Stimulated activated CD4-positive, alpha-beta T cell treated with anti-CD3 and anti-CD28 coated beads, Interleukin-15, amount 100 ng/mL, for 1 hour (primary cell): ENCODE data around the gene SLC2A9.

Experiments
- DNase-seq, 2 donors: peaks; one replicate each; pipeline ENCODE4 v3.0.0-alpha.2; 2020; ENCODE audit warnings: low read depth in 1 of 2, low spot score in 1 of 2

SLC2A9 gene

DNA sequence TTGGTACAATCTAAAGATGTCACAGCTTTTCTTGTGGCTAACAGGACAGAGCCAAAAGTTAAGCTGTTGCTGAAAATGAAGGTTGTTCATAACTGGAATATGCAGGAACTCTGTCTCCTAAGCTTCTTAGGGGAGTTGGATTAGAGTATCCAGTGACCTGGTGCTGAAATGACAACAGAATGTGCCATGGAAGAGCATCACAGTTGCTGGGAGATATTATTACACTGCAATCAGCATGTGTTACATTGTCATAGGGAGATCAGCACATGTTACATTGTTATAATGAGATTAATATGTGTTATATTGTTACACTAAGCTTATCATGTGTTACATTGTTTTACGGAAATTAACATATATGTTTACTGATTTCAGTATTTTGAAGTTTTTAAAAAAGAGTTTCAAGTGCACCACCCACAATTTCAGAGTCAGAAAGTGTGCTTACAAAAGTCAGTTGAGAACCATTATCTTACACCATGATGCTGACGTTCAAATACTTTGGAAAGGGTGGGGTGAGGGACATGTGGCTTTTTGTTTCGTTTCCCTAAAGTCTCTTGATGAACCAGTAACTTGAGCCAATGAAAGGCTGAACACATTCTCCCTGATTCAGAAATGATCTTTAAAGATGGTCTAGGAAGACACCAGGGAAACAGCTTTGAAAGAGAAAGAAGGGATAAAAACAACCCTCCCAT lies 126.5 kb downstream of the SLC2A9 start:
- no peak for DNase-seq

DNA sequence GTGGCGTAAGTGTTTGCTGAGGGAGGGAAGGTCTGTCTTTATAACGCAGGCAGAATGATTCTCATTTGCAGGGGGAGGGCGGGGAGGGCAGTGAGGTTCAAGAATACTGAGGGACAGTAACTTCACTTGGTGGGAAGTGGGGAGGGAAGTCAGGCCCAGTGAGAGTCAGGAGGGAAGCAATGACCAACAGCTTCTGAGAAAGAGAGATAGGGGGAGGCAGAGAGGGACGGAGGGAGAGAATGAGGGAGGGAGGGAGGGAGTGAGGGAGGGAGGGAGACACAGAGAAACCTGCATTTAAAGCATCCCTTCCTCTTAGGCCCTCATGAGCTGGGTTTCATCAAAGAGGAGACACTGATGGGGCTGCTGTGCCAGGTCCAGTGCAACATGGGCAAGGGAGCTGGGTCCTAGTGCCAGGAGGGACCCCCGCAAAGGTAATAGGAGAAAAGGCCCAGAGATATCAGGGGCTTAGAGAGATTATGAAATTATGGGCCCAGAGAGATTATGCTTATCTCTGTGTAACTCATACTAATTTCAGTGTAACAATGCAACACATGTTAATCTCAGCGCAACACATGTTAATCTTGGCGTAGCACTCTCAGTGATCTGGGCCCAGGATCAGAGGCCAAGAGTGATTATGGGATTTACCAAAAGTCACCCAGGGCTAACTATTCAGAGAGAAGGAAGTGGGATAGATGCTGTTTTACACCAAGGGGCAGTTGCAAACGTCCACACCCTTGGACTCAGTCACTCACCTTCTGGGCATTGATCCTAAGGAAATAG lies 127.8 kb downstream of the SLC2A9 start:
- DNase-seq = no peak

DNA sequence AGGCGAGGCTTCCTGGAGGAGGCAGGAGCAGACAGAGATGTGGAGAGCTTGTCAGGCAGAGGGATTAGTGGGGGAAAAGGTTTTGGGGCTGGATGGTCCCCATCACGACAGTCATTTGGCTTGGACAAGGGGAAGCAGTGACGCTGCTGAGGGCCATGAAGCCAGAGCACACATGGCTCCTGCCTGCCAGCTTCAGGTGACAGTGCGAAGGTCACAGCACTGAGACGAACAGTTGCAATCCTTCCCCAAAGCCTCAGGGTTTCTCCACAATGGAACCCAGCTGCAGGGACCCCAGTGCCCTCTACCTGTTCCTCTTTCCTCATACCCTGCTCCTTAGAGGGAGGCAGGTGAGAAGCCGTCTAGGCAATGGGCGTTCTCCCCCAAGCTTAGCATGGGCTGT lies 129.6 kb downstream of the SLC2A9 start:
- no peak for DNase-seq

DNA sequence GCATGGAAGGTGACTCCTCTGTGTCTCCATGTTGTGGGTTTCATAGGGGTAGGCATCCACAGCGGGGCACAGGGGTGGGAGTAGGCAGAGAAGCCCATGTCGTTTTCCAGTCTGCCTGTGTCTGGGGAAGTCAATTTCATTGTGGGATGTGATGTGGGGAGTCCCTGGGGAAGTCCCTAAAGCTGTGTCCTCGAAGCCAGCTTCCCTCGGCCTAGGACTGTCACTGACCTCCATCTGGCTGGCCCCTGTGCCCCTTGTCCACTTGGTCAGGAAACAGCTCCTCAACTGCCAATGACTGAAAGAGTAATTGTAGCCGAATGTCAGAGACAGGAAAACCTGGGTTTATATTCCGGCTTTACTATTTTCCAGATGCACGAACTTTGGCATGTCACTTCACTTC lies 130.2 kb downstream of the SLC2A9 start:
- no peak for DNase-seq

DNA sequence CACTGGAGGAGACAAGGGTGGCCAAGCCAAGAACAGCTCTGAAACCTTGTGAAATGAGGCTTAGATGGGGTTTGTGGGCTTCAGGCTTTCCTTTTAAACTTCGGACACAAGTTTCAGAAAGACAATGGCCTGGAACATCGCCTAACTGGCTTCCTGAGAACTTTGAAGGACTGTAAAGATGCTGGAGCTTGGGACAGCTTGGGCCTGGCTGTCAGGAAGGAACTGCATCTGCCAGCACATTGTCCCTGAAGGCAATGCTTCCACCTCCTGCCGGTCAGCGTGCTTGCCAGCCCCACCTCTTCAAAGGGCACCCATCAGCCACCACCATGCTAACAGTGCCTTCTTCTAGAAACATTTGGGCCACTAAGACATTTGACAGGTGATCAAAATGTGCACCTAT lies 132.0 kb downstream of the SLC2A9 start:
- no peak for DNase-seq

DNA sequence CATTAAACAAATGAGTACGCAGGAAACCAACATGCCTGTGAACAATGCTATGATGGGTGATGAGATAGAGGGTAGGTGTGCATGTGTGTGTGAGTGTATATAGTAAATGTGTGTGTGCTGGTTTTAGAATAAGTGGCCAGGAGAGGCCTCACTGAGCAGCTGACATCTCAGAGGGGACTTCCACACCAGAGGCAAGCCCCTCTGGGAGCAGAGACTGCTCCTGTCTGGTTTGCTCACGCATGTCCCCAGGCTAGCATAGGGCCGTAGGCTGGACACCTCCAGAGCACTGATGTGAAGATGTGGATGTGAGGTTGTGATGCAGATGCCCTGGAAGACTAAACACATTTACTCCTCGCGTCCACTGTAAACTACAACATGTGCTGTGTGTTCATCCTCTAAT lies 135.3 kb downstream of the SLC2A9 start:
- DNase-seq = no peak

DNA sequence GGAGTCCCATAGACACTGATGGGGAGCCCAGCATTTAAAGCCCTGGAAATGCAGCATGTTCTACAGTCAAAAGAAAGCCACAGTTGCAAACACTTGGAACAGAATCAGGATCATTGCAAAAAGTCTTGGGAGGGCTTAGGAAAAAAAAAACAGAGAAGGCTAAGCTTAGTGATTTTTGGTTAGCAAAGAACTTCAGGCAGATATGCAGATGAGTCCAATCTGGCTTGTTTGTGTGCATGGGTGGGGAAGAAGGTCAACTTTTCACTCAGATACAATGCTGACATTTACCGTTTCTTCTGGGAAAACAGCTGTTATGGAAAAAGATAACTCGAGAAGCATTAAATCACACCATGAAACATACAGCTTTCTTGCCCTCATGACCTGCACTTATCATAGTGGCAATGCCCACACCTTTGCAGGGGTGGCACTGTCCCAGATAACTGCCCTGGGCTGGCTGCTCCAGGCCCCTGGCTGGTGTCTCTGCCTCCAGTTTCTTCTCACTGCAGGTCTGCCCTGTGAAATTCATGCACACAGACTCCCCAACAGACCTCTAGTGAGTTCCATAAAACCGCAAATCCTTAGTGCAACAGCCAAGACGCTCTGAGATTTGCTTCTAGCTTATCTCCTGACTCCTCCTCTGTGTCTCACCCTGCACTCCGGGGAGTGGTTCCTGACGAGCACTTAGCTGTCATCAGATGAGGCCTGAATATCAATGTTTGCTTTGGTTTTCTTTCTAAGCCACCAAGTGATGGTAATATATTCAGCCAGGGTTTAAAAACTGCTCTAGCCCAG lies 140.7 kb downstream of the SLC2A9 start:
- DNase-seq = no peak

DNA sequence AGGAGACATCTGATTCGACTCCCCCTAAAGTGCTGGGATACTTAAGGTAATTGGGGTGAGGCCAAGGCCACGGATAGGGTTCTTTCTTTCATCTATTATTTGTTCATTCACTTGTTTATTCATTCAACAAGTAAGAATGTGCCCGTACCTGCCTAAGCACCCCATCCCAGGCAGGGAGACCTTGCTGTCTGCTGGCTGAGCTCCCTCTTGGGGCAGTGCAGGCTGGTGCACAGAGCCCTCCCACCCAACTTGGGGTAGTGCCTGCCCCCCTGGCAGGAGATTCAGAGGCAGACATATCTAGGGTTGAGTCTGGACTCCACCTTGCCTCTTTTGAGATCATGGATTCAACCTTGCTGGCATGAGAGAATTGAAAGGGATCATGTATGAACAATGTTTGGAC lies 144.2 kb downstream of the SLC2A9 start:
- no peak for DNase-seq

DNA sequence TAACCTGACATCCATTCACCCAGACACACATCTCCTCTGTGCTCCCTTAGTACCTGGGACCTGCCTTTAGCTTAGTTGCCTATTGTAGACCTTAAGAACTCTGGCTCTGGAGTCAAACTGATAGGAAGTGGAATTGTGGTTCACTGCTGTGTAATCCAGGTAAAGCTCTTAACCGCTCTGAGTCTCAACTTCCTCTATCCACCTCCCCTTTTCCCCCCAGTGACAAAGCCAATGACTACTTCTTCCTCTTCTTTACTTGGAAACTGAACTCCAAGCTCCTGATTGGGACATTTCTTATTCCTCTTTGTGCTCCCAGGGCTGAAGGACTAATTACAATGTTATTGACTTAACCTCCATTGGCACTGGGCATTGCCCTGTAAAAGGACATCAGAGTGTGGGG lies 145.8 kb downstream of the SLC2A9 start:
- no peak for DNase-seq

DNA sequence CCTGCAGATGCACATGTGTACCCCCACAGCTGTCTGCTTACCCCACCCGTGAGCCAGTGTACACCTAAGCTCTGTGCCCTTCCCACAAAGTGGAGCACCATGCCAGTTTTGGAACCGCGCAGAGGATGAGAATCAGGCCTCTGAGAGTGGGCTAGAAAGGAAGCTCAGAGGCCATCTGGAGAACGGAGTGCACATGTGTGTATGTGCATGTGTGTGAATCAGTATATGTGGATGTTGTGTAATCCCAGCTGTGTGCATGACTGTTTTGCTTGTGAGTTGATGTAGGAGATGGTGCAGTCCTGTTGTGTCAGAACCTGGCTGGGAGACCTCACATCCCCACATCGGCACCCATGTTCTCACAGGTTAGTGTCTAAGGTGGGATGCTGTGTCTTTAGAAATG lies 146.9 kb downstream of the SLC2A9 start:
- DNase-seq = no peak

DNA sequence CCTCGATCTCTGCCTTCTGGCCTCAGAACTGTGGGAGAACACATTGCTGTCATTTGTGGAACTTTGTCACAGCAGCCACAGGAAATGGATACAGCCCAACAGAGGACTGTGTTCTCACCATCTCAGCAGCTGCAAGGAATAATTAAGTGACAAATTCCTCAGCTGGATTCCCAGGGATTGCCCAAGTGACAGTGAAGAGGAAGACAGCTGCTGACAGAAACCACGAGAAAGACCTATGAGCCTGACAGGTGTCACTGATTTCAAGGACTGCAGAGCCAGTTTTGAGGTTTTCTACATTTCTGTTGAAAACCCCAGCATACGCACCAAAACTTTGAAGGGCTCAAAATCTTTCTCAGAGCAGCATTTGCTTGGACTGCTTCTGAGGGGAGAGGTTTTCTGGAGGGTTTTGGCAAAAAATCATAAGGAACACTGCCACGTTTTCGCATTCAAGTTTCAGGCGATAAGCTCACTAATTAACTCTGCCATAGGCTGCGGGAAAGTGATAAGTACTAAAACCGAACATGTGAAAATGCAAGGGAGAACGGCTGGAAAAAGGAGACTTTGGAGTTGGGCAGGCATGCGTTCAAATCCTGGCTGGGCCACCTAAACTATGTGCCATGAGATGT lies 151.0 kb downstream of the SLC2A9 start:
- DNase-seq = no peak

DNA sequence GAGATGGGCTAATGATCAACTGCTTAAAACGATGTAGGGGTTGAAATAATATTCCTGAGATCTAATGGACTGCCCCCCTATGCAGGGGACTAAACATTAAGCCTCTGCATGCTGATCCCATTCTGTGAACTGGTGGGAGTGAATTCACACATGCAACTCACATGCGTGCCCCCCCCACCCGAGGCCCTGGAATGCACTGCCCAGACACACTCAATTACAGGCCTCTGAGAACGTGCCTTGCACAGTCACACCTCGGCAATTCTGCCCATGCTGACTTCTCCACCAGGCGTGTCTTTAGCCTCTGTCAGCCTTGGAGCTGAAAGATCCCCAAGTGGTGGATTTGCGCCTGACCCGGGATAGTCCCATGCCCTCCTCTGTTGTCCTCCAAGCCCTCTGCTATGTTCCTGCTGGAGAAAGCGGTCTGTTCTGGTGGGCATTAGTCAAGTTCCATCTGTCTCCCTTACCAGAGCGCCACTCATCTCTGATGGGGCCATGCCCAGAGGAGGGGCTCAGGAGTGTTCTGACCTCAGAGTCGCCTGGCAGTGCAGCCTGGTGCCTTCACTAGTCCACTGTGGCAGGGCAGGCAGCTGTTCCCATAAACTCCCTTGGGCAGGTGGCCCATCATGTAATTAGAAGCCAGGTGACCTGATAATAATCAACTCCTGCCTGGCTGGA lies 153.4 kb downstream of the SLC2A9 start:
- no peak for DNase-seq

DNA sequence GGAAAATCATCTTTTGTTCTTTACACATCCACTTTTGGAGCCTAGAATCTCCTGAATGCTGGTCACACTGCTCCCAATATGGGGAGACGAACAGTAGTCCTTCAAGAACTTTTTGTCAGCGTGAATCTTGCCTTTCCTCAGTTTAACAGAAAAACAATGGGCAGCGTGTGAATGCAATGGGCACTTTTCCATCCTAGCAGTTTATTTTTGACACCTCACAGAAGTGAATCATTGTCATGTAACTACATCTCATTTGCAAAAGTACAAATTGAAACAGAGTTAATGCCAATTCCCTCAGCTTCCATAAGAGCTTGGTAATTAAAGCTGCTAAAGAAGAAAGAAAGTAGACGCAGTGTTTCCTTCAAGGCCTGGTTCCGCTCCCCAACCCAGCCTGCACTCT lies 154.4 kb downstream of the SLC2A9 start:
- DNase-seq = no peak

DNA sequence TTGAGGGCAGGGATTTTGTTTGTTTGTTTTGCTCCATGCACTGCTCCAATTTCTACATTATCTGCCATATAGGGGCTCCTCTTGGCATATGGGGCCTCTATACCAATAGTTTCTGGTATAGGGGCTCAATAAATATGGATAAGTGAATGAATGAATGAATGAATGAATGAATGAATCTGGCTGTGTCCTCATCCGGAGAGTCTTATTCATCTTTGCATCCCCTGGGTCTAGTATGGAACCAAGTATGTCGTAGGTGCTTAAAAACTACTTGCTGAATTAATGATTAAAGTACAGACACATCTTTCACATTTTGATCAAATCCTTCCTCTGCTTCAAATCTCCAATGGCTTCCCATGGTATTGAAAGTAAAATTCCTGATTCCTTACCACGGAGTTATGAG lies 159.7 kb downstream of the SLC2A9 start:
- DNase-seq = no peak

DNA sequence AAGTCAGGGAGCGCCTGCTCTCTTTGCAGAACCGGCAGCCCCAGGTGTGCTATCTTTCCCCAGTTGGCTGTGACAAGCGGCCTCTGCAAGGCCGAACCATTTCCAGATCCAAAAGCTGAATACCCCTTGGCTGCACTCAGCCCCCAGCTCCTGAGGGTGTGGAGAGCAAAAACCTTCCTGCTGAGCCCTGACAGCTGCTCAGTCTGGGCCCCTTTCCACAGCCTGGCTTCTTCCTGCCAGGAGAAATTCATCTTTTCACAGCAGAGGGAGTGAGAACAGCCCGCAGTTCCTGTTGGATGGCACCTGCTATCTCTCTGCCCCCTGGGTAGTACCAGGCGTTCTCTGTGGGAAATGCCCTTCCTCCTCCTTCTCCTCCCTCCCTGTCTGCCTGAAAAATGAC lies 161.5 kb downstream of the SLC2A9 start:
- DNase-seq = no peak

DNA sequence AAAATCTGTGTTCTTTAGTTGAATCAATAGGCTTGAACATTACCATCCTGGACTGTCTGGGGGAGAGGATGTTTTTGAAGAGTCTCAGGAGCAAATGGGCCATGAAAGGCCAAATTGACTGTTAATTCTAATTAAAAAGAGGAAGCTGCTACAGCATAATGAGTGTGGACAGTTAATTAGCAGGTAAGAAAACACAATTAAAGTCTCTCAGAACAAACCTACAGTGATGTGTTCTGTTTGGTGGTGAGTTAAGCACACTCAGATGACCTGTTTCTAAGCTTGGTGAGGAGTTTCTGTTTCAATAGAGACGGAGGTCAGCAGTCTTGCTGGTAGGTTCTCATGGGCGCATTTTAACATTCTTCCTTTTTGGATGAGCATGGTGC lies 171.8 kb downstream of the SLC2A9 start:
- DNase-seq = no peak

DNA sequence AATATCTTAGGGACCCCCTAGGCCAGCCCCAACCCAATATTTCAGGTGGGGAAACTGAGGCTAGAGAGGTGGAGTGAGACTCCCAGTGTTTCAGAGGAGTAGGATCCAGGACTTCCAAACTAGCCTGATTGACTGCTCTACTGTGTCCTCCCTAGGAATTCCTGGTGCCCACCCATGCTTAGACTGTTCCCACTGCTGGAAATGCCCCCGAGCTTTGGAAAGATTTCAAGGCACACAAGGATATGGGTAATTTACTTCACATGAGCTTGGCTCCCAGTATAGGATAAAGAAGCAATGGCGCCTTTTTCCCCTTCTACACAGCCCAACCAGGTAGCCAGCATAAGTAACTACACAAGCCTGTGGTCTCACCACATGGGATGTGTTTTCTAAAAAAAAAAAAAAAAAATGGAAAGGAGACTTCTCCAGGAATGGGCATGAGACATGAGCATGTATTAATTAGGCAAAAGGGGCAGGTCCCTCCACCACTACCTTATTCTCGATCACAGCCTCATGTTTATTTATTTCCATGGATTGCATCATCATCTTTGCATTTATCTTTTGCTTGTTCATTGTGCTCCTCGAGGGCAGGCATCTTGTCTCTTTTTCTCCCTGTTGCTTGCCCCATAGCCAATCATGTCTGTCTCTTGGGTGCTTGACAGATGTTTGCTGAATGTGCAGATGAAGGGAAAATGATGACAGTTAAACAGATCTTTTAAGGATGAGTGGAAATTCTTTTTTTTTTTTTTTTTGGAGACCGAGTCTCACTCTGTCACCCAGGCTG lies 173.1 kb downstream of the SLC2A9 start:
- no peak for DNase-seq

DNA sequence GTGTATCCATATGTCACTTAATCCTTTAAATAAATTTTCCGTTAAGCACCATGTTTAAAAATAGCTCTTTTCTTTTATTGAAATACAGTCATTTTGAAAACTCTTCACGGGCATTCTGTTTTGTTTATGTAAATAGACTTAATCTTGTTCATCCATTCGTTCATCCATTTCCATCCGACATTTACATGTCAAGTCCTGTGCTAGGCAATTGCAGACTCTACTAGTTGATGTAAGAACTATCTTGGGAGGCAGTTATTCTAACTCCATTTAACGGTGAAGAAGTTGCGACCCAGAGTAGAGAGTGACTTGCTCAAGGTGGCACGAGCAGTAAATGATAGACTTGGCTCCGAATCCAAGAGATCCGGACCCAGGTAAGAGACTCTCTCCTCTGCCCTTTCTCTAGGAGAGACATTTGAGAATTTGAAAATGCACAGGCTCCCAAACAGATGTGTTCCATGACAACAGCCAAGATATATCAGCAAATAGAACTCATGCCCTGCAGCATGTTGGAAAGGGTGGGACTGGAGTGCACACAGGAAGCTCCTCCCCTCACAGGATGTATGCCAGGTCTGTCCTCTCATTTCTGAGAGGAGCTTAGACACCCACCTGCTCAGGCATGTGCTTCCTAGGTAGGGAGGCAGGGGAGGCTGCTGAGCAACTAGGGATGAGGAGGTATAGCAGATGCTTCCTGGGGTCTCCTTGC lies 175.4 kb downstream of the SLC2A9 start:
- DNase-seq = no peak

DNA sequence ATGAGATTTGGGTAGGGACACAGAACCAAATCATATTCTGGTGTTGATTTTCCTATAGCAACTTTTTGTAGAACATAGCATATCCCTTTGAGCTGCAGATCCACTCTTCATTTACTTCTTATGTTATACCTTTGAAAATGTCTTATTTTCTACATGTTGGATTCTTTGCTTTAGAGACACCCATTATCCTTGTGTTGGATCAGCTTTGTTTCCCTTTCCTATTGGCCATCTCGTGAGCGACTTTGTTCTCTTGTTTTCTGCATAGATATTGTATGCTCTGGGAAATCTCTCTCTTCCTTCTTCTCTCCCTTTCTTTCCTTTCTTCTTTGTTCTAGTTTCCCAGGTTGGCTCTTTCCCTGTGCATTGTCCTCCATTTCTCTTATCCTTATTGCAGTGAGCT lies 180.2 kb downstream of the SLC2A9 start:
- DNase-seq = no peak

DNA sequence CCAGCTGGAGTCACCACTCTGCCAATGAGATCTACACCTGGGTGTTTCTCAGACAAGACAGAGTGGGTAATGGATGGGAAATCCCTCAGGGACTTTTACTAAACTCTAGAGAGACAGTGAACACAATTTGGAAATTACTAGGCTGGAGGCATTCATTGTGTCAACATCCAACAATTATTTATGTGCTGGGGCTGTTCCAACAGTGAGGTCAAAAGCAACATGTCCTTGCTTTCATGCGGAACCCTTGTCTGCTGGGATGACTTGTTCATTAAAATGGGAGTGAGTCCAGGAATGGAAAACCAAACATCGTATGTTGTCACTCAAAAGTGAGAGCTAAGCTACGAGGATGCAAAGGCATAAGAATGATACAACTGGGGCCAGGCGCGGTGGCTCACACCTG lies 185.9 kb downstream of the SLC2A9 start:
- no peak for DNase-seq
